ENCODE data around the gene CLTCL1.

DNA sequence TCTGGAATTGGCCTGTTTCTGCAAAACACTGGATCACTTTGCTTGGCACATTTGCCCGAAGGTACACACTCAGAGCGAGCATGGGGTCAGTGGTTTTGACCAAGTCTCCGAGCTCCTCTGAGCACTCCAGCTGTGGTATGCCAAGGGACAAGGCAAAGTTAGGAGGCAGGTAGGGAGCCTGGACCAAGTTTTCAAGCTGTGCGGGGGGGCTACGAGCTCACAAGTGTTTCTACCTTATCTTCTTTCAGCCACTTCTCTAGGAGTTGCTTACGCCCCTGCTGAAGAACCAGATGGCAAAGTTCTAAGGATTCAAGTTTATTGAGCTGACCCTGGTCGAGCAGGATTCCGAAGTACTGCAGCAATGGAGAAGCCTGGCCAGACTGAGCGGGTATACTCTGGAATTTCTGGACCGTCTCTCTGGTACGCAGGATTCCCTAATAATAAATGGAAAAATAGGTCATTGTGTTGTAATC is 58.3 kb downstream of the CLTCL1 start:
- TF ChIP-seq EZH2phosphoT487 (IDR thresholded peaks at IDR 0.05; ENCODE audit: insufficient read depth, low read depth) = no peak
- no peak for TF ChIP-seq EZH2 (IDR thresholded peaks at IDR 0.05; ENCODE audit: insufficient read depth, poor library complexity, severe bottlenecking)
